CD8-positive, alpha-beta memory T cell (primary cell): ENCODE measurements around the gene DRC1. TPM values are rescaled to one million over a fixed set of nuclear protein-coding genes. Genes with fewer than 3 reads are reported as not detected.
A peak's percentile ranks its signal among the peaks of the same experiment; 100 is the strongest.

Experiments used
- CTCF ChIA-PET: fragments of 350-600 bp; sonication (Branson Sonifier 250); formaldehyde crosslinking; loops from one replicate; lab custom pipeline; 2021; ENCODE audit warnings: antibody characterized with exemption; lab: Charles Lee
- POLR2A ChIA-PET: fragments of 350-600 bp; sonication (Branson Sonifier 250); formaldehyde crosslinking; loops from one replicate; lab custom pipeline; 2021; ENCODE audit warnings: antibody characterized with exemption; lab: Charles Lee
- DNase-seq, 5 donors: peaks; one replicate each; pipeline versions ENCODE4 v3.0.0 to v3.0.0-alpha.2; 2020 to 2022; ENCODE audit warnings: mixed read lengths in 1 of 5
- H3K27ac ChIP-seq: one replicate; pipeline ENCODE4 v1.7.0; 2013; ENCODE audit warnings: low read depth, mild to moderate bottlenecking, low read length, moderate library complexity
- H3K27me3 ChIP-seq: 2 replicates; pipeline ENCODE4 v1.7.0; 2013; ENCODE audit warnings: low read length, mild to moderate bottlenecking; ENCODE audit not compliant: insufficient read depth, poor library complexity, severe bottlenecking
- H3K36me3 ChIP-seq: 2 replicates; pipeline ENCODE4 v1.7.0; 2013; ENCODE audit warnings: mild to moderate bottlenecking, low read length, moderate library complexity; ENCODE audit not compliant: insufficient read depth
- H3K4me1 ChIP-seq: 2 replicates; pipeline ENCODE4 v1.7.0; 2013; ENCODE audit warnings: mild to moderate bottlenecking, low read length, moderate library complexity; ENCODE audit not compliant: insufficient read depth
- H3K4me3 ChIP-seq: 2 replicates; pipeline ENCODE4 v1.7.0; 2013; ENCODE audit warnings: mild to moderate bottlenecking, low read length
- H3K9me3 ChIP-seq: 2 replicates; pipeline ENCODE4 v1.7.0; 2013; ENCODE audit warnings: mild to moderate bottlenecking, low read length
- H3K27ac Mint-ChIP-seq, 8 donors: one replicate each; pipeline ENCODE4 v1.8.0; 2020 to 2021; ENCODE audit warnings: mixed read lengths in 8 of 8, mild to moderate bottlenecking in 6 of 8, inconsistent platforms in 3 of 8, moderate library complexity in 3 of 8
- H3K27me3 Mint-ChIP-seq, 2 donors: one replicate each; pipeline ENCODE4 v1.8.0; 2020 to 2021; ENCODE audit warnings: mixed read lengths in 2 of 2, mild to moderate bottlenecking in 1 of 2, moderate library complexity in 1 of 2
- H3K36me3 Mint-ChIP-seq, 3 donors: one replicate each; pipeline ENCODE4 v1.8.0; 2020 to 2021; ENCODE audit warnings: mixed read lengths in 3 of 3, inconsistent platforms in 1 of 3, mild to moderate bottlenecking in 1 of 3
- H3K4me1 Mint-ChIP-seq, 3 donors: one replicate each; pipeline ENCODE4 v1.8.0; 2020 to 2021; ENCODE audit warnings: mixed read lengths in 3 of 3, inconsistent platforms in 1 of 3, mild to moderate bottlenecking in 1 of 3
- H3K4me3 Mint-ChIP-seq, 7 donors: one replicate each; pipeline ENCODE4 v1.8.0; 2020 to 2021; ENCODE audit warnings: mixed read lengths in 7 of 7, mild to moderate bottlenecking in 6 of 7, moderate library complexity in 4 of 7, inconsistent platforms in 2 of 7
- H3K9me3 Mint-ChIP-seq, 5 donors: one replicate each; pipeline ENCODE4 v1.8.0; 2020 to 2022; ENCODE audit warnings: mixed read lengths in 5 of 5, mild to moderate bottlenecking in 3 of 5, moderate library complexity in 2 of 5, inconsistent platforms in 1 of 5
- polyA plus RNA-seq: library from polyadenylated mRNA; unstranded; fragments of 300-500 nt; fragmentation: Illumina TruSeq; gene quantifications from one replicate; pipeline ENCODE4 v1.2.3, GENCODE V29; 2021
- total RNA-seq, 2 experiments: library from RNA; stranded (reverse); gene quantifications; one replicate each; pipeline ENCODE4 v1.2.3, GENCODE V29; 2021

The DRC1 gene
- total and polyA plus RNA-seq, 3 experiments from 2014 or later: not detected

DNA sequence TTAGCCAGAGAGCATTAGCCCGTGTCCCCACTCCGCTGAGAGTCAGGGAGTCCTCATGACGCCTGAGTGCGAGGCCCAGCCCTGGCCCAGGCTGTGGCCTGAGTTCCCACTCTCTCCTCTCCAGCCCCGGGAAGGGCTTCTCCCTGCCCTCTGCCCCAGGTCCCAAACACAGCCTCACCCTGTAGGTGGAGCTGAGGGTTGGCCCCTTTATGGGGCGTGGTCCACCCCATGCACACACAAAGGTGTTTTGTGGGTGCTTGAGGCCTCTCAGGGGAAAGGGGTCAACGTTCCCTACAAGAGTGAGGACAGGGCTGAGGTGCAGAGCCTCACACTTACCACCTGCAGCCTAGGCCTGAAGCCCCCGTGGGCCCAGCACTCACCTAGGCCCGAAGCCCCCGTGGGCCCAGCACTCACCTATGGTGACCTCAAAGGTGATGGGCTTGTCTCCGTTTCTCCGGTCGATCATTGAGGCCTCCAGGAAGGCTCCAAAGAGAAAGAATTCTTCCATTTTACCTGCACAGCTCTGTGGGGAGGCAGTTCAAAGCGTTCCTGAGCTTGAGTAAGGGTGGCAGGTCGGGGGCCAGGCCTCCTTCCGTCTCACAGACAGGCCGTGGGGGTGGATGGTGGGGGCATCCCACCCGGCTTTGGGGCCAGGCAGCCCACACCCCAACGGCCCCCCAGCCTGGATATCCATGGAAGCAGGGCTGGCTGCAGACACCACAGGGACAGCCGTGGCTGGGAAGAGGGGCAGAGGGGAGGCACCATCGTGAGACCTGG, 78.3 kb downstream of the DRC1 start:
- Histone ChIP-seq H3K4me1 (no peaks in the 10 kb centered on the region), H3K27me3 (no peaks in the 10 kb centered on the region), H3K27ac (no peak overlapping the region), H3K9me3 (no peaks in the 10 kb centered on the region), H3K4me3 (no peak overlapping the region), H3K36me3 (no peaks in the 10 kb centered on the region)
- H3K27ac Mint-ChIP-seq: no peak overlapping the region
- CTCF ChIA-PET: no interaction called here
- H3K27me3 Mint-ChIP-seq: peaks cover 0 to under 1% of the 10 kb centered on the region in 2 donors
- POLR2A ChIA-PET: no interaction called here
- no peak for DNase-seq
- H3K4me1 Mint-ChIP-seq: peaks cover 3 to 6% (median 4%) of the 10 kb centered on the region in 3 donors
- H3K9me3 Mint-ChIP-seq: no peaks in the 10 kb centered on the region
- H3K4me3 Mint-ChIP-seq: no peak overlapping the region
- H3K36me3 Mint-ChIP-seq: no peaks in the 10 kb centered on the region

DNA sequence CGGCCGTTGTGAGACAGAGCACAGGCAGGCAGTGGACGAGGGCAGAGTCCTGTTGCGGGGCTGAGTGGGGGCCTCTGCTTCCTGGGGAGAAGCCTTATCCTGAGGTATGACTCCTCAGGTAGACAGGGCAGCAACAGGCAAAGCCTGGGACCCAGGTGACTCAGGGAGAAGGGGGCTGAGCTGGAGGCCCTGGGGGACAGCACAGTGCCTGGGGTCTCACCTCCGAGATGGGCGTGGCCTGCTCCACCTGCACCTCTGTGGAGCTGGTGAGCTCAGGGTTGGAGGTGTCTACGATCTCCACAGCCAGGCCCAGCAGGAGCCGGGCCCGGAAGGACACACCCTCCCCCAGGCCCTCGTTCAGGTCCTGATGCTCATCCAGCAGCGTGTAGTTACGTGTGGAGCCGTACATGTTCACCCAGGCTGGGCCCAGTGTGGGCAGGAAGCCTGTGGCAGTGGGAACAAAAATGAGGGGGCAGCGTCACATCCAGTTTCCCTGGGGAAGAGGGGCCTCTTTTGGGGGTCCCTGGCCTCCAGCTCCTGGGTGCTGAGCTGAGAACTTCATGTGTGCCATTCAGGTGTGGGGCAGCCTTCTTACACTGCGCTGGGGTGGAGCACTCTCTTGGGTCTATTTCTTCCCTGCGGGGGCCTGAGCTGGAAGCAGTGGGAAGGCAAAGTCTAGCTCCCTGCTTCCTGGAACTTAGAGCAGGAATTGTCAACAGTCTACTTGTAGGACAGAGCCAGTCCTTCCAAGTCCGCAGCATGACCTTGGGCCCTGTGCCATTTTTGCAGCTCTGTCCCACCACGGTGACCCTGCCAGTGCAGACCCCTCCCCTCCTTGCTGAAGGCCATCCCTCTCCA, 79.1 kb downstream of the DRC1 start:
- no peak for DNase-seq
- ChIA-PET POLR2A (no interaction called here), CTCF (interaction anchor here (1.3 kb wide), 1 partner anchor 21 kb away, joined by 3 read pairs; no protein-coding TSS in a partner anchor)
- Mint-ChIP-seq H3K4me1 (peaks cover 3 to 6% (median 4%) of the 10 kb centered on the region in 3 donors), H3K27ac (peak overlapping the region in 1 of 8 donors; percentile 29), H3K27me3 (peaks cover 2 to 4% of the 10 kb centered on the region in 2 donors), H3K9me3 (no peaks in the 10 kb centered on the region), H3K36me3 (no peaks in the 10 kb centered on the region), H3K4me3 (no peak overlapping the region)
- H3K9me3 ChIP-seq: no peaks in the 10 kb centered on the region
- H3K27me3 ChIP-seq: no peaks in the 10 kb centered on the region
- no peak overlapping the region for H3K4me3 ChIP-seq
- no peaks in the 10 kb centered on the region for H3K4me1 ChIP-seq
- no peaks in the 10 kb centered on the region for H3K36me3 ChIP-seq
- H3K27ac ChIP-seq: no peak overlapping the region

DNA sequence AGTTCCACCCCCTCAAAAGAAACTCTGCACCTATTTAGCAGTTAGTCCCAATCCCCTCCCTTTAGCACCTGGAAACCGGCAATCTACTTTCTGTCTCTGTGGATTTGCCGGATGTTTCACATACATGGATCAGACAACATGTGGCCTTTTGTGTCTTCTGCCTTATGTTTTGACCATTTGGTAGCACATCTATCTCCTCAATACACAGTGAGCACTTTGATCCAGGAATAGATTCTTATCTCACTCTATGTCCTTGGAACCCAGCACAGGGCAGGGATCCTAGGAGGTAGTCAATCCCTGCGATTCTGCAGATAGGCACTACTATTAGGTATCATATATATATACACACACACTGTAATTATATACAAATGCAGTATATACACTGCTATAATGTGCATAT, 80.0 kb downstream of the DRC1 start:
- H3K9me3 Mint-ChIP-seq: no peaks in the 10 kb centered on the region
- no peak overlapping the region for H3K27ac Mint-ChIP-seq
- no peaks in the 10 kb centered on the region for H3K27me3 ChIP-seq
- peaks cover 2 to 4% of the 10 kb centered on the region in 2 donors for H3K27me3 Mint-ChIP-seq
- no peaks in the 10 kb centered on the region for H3K9me3 ChIP-seq
- DNase-seq: no peak
- ChIA-PET POLR2A (no interaction called here), CTCF (interaction anchor here (1.3 kb wide), 1 partner anchor 20 kb away, joined by 3 read pairs; no protein-coding TSS in a partner anchor)
- H3K36me3 Mint-ChIP-seq: no peaks in the 10 kb centered on the region
- peaks cover 3 to 6% (median 4%) of the 10 kb centered on the region in 3 donors for H3K4me1 Mint-ChIP-seq
- no peak overlapping the region for H3K4me3 Mint-ChIP-seq
- no peaks in the 10 kb centered on the region for H3K4me1 ChIP-seq
- H3K4me3 ChIP-seq: no peak overlapping the region
- no peaks in the 10 kb centered on the region for H3K36me3 ChIP-seq
- no peak overlapping the region for H3K27ac ChIP-seq

DNA sequence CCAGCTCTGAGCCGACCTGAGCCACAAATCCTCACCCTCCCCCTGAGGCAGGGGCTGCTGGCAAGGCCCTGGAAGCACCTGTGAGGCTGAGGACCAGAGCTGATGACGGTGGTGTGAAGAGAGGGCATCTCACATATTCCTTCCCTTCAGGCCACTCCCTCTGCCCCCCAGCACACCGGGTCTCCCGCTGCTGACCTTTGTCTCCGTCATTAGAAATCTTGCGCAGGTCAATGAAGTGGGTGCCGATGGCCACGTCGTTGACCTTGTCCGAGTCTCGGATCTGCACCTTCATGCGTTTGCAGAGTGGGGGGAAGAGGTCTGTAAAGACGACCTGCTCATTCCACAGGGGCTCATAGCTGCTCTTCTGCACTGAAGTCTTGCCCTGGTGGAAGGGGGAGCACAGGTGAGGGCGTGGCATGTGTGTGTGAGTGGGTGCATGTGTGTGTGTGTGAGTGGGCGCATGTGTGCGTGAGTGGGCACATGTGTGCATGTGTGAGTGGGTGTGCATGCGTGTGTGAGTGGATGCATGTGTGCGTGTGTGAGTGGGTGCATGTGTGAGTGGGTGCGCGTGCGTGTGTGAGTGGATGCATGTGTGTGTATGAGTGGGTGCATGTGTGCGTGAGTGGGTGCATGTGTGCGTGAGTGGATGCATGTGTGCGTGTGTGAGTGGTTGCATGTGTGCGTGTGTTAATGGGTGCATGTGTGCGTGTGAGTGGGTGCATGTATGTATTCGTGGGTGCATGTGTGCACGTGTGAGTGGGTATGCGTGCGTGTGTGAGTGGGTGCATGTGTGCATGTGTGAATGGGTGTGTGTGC, 80.7 kb downstream of the DRC1 start:
- Mint-ChIP-seq H3K27me3 (peaks cover 2 to 4% of the 10 kb centered on the region in 2 donors), H3K36me3 (no peaks in the 10 kb centered on the region), H3K4me1 (peaks cover 3 to 5% (median 4%) of the 10 kb centered on the region in 3 donors), H3K27ac (peak overlapping the region in 1 of 8 donors; percentile 58), H3K4me3 (no peak overlapping the region), H3K9me3 (no peaks in the 10 kb centered on the region)
- Histone ChIP-seq H3K4me1 (no peaks in the 10 kb centered on the region), H3K27me3 (no peaks in the 10 kb centered on the region), H3K36me3 (no peaks in the 10 kb centered on the region), H3K27ac (no peak overlapping the region), H3K9me3 (no peaks in the 10 kb centered on the region), H3K4me3 (no peak overlapping the region)
- DNase-seq: no peak
- ChIA-PET CTCF (interaction anchor here (1.3 kb wide), 1 partner anchor 19 kb away, joined by 3 read pairs; no protein-coding TSS in a partner anchor), POLR2A (interaction anchor here (0.5 kb wide), 1 partner anchor 1375 kb away, joined by 3 read pairs; no protein-coding TSS in a partner anchor)

DNA sequence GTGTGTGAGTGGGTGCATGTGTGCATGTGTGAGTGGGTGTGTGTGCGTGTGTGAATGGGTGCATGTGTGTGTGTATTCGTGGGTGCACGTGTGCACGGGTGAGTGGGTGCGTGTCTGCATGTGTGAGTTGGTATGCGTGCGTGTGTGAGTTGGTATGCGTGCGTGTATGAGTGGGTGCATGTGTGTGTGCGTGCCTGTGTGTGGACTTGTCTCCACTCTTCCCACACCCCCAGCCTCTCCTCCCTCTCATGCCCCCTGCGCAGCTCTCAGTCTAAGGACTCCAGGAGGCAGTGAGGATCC, 81.3 kb downstream of the DRC1 start:
- H3K9me3 ChIP-seq: no peaks in the 10 kb centered on the region
- Mint-ChIP-seq H3K27ac (no peak overlapping the region), H3K4me1 (no peaks in the 10 kb centered on the region), H3K27me3 (peaks cover 2 to 4% of the 10 kb centered on the region in 2 donors), H3K36me3 (no peaks in the 10 kb centered on the region), H3K4me3 (no peak overlapping the region), H3K9me3 (no peaks in the 10 kb centered on the region)
- DNase-seq: no peak
- H3K4me1 ChIP-seq: no peaks in the 10 kb centered on the region
- ChIA-PET POLR2A (no interaction called here), CTCF (no interaction called here)
- H3K36me3 ChIP-seq: no peaks in the 10 kb centered on the region
- H3K4me3 ChIP-seq: no peak overlapping the region
- H3K27me3 ChIP-seq: no peaks in the 10 kb centered on the region
- H3K27ac ChIP-seq: no peak overlapping the region

DNA sequence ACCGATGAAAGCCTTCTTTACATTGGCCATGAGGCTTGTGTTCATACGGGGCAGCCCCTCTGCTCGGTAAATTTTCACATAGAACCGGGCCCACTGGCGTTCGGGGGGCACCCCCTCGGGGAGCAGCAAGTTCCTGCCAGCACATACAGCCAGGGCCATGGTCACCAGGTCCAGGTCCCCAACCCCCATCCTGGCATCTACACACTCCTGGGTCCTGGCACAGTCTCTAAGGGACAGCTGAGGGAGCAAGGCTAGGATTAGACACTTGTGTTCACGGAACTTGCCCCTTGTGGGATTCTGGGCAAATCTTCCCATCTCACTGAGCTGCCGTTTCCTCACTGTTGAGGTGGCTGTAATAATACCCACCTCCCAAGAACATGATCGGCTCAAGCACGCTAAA, 81.8 kb downstream of the DRC1 start:
- DNase-seq: no peak
- H3K27ac ChIP-seq: no peak overlapping the region
- Mint-ChIP-seq H3K4me3 (no peak overlapping the region), H3K27ac (no peak overlapping the region), H3K27me3 (peaks cover 2 to 4% of the 10 kb centered on the region in 2 donors), H3K36me3 (no peaks in the 10 kb centered on the region), H3K9me3 (no peaks in the 10 kb centered on the region), H3K4me1 (no peaks in the 10 kb centered on the region)
- no peaks in the 10 kb centered on the region for H3K4me1 ChIP-seq
- no peaks in the 10 kb centered on the region for H3K36me3 ChIP-seq
- H3K9me3 ChIP-seq: no peaks in the 10 kb centered on the region
- no peak overlapping the region for H3K4me3 ChIP-seq
- ChIA-PET CTCF (no interaction called here), POLR2A (no interaction called here)
- no peaks in the 10 kb centered on the region for H3K27me3 ChIP-seq

DNA sequence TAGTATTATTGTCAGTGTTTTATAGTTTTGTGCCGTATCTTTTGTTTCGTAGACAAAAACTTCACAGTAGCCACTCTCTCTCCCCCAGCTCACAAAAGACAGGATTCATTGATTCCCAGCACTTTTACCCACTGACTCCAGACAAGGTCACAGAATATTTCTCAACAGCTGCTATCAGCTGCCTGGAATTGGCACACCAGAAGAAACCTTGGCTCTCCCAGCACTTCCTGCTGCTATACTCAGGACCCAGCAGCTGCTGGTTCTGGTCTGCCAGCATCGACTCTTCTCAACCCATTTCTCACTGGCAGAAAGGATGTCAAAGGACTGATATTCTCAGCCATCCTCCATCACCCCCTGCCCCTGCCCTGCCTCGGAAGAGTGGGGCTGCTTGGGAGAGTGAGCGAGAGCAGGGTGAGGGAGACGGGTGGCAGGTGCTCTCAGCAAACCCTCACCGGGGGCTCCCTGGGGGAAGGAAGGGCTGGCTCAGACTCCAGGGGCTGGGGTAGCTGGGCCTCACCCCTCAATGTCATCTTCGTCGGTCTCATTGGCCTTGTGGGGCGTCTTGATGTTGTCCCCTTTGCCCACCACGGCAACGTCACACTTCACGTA, 82.3 kb downstream of the DRC1 start:
- H3K27me3 Mint-ChIP-seq: peaks cover 2 to 4% of the 10 kb centered on the region in 2 donors

More for the DNA sequence above, 82.3 kb downstream of the DRC1 start:
- Histone ChIP-seq H3K36me3 (no peaks in the 10 kb centered on the region), H3K9me3 (no peaks in the 10 kb centered on the region), H3K27me3 (no peaks in the 10 kb centered on the region), H3K4me3 (no peak overlapping the region), H3K27ac (no peak overlapping the region), H3K4me1 (no peaks in the 10 kb centered on the region)
- CTCF ChIA-PET: no interaction called here
- no peaks in the 10 kb centered on the region for H3K36me3 Mint-ChIP-seq
- H3K9me3 Mint-ChIP-seq: no peaks in the 10 kb centered on the region
- H3K27ac Mint-ChIP-seq: no peak overlapping the region
- no peak for DNase-seq
- POLR2A ChIA-PET: no interaction called here
- no peaks in the 10 kb centered on the region for H3K4me1 Mint-ChIP-seq
- H3K4me3 Mint-ChIP-seq: no peak overlapping the region
